HepG2 (cell line): ENCODE results near the gene ANKLE1. TPM values are rescaled to one million over a fixed set of nuclear protein-coding genes. Genes with fewer than 3 reads are reported as not detected.

Experiments
- CBFB ChIP-seq: sonication (generic); formaldehyde crosslinking; IDR thresholded peaks from 2 replicates; pipeline ENCODE4 v1.4.0; 2020; ENCODE audit warnings: missing genetic modification reagents
- CENPBD1 ChIP-seq: sonication (generic); formaldehyde crosslinking; IDR thresholded peaks from 2 replicates; pipeline ENCODE4 v1.8.0; 2022; ENCODE audit warnings: missing genetic modification reagents, low read depth, mild to moderate bottlenecking, borderline replicate concordance
- FUBP1 ChIP-seq: sonication (generic); formaldehyde crosslinking; IDR thresholded peaks from 2 replicates; pipeline ENCODE4 v1.5.1; 2020; ENCODE audit warnings: missing genetic modification reagents, mild to moderate bottlenecking, borderline replicate concordance
- GATAD2A ChIP-seq: IDR thresholded peaks from 2 replicates; pipeline ENCODE4 v1.6.1; 2016
- HIVEP1 ChIP-seq: sonication (generic); formaldehyde crosslinking; IDR thresholded peaks from 2 replicates; pipeline ENCODE4 v1.4.0; 2020; ENCODE audit warnings: mild to moderate bottlenecking, missing genetic modification reagents
- MIER2 ChIP-seq: IDR thresholded peaks from 2 replicates; pipeline ENCODE4 v1.6.1; 2016; ENCODE audit warnings: missing biosample characterization, missing genetic modification reagents
- MNT ChIP-seq: fragments of 450-650 bp; IDR thresholded peaks from 2 replicates; pipeline ENCODE4 v1.6.1; 2016
- NCOA1 ChIP-seq: sonication (generic); formaldehyde crosslinking; IDR thresholded peaks from 2 replicates; pipeline ENCODE4 v1.9.0; 2021; ENCODE audit warnings: missing genetic modification reagents
- NCOA5 ChIP-seq: sonication (generic); formaldehyde crosslinking; IDR thresholded peaks from 2 replicates; pipeline ENCODE4 v1.4.0; 2020; ENCODE audit warnings: missing genetic modification reagents
- NR1H2 ChIP-seq: sonication (generic); formaldehyde crosslinking; IDR thresholded peaks from 2 replicates; pipeline ENCODE4 v1.8.1; 2022; ENCODE audit warnings: low read depth, missing genetic modification reagents, borderline replicate concordance
- PATZ1 ChIP-seq: sonication (generic); formaldehyde crosslinking; IDR thresholded peaks from 2 replicates; pipeline ENCODE4 v1.4.0; 2020; ENCODE audit warnings: missing genetic modification reagents
- PHB2 ChIP-seq: fragments of 450-650 bp; IDR thresholded peaks from 2 replicates; pipeline ENCODE4 v1.6.1; 2018; ENCODE audit not compliant: partially characterized antibody
- RAD51 ChIP-seq: fragments of 450-650 bp; IDR thresholded peaks from 2 replicates; pipeline ENCODE4 v1.6.1; 2016; ENCODE audit warnings: borderline replicate concordance
- RCOR2 ChIP-seq: IDR thresholded peaks from 2 replicates; pipeline ENCODE4 v1.6.1; 2016; ENCODE audit warnings: missing biosample characterization, missing genetic modification reagents
- ZBTB25 ChIP-seq: IDR thresholded peaks from 2 replicates; pipeline ENCODE4 v1.6.1; 2018; ENCODE audit warnings: missing genetic modification reagents
- ZBTB39 ChIP-seq: sonication (generic); formaldehyde crosslinking; IDR thresholded peaks from 2 replicates; pipeline ENCODE4 v1.5.0; 2020; ENCODE audit warnings: missing genetic modification reagents
- ZFP36L1 ChIP-seq: sonication (generic); formaldehyde crosslinking; IDR thresholded peaks from 2 replicates; pipeline ENCODE4 v1.8.0; 2022; ENCODE audit warnings: mild to moderate bottlenecking, missing genetic modification reagents, moderate library complexity
- ZFP37 ChIP-seq: sonication (generic); formaldehyde crosslinking; IDR thresholded peaks from 2 replicates; pipeline ENCODE4 v1.4.0; 2020; ENCODE audit warnings: missing genetic modification reagents, borderline replicate concordance
- ZMYM3 ChIP-seq: sonication (generic); formaldehyde crosslinking; IDR thresholded peaks from 2 replicates; pipeline ENCODE4 v1.5.1; 2020; ENCODE audit warnings: mild to moderate bottlenecking, missing genetic modification reagents
- ZNF234 ChIP-seq: sonication (generic); formaldehyde crosslinking; conservative IDR thresholded peaks from 2 replicates; pipeline ENCODE4 v1.5.1; 2020; ENCODE audit warnings: mild to moderate bottlenecking, missing genetic modification reagents
- ZNF496 ChIP-seq: sonication (generic); formaldehyde crosslinking; IDR thresholded peaks from 2 replicates; pipeline ENCODE4 v1.8.1; 2023; ENCODE audit warnings: mild to moderate bottlenecking, moderate library complexity, missing genetic modification reagents; ENCODE audit not compliant: insufficient replicate concordance
- polyA plus RNA-seq, 8 experiments: library from polyadenylated mRNA; depleted of rRNA in 3 of 8; stranded (reverse) in 7 of 8; unstranded in 1 of 8; fragments of >200 nt; fragmentation: Illumina TruSeq in 4 of 8; extraction: Trizol in 4 of 8; gene quantifications; 2 replicates each; pipeline versions ENCODE4 v1.2.1 to v1.2.3, GENCODE V29; 2011 to 2016; ENCODE audit warnings: low read depth in 4 of 8, missing spikeins in 1 of 8, mixed read lengths in 1 of 8; ENCODE audit not compliant: insufficient read depth in 1 of 8
- total RNA-seq, 5 experiments: library from RNA; depleted of rRNA; stranded (reverse); fragments of >200 nt; fragmentation: Illumina TruSeq; extraction: Trizol; gene quantifications; 2 replicates each; pipeline ENCODE4 v1.2.3, GENCODE V29; 2016; ENCODE audit warnings: low read depth in 1 of 5

ANKLE1 gene
- total and polyA plus RNA-seq, 2 of the 13 experiments (the other 11 are each of a cell fraction or from before 2014, with no cell fraction given) = 0.69 to 1.5 TPM

- TF ChIP-seq ZBTB39 (no peak), NCOA5 (CRISPR knock-in tag) (no peak), ZFP36L1 (CRISPR knock-in tag) (no peak), CENPBD1 (CRISPR knock-in tag) (no peak), ZNF234 (no peak), HIVEP1 (CRISPR knock-in tag) (no peak), RCOR2 (CRISPR knock-in tag) (no peak), NCOA1 (CRISPR knock-in tag) (no peak), CBFB (CRISPR knock-in tag) (no peak; the same call in 1 of the 2 replicates), FUBP1 (CRISPR knock-in tag) (no peak), ZNF496 (no peak), NR1H2 (CRISPR knock-in tag) (no peak), PATZ1 (CRISPR knock-in tag) (peak; percentile 64), ZFP37 (CRISPR knock-in tag) (no peak), RAD51 (no peak), ZBTB25 (CRISPR knock-in tag) (no peak), GATAD2A (CRISPR knock-in tag) (peak; percentile 22; the same call in 1 of the 2 replicates), ZMYM3 (CRISPR knock-in tag) (no peak), MNT (peak; percentile 50), PHB2 (no peak), MIER2 (no peak)
Observed at GRCh38 chr19:17303167-17303939, 21.7 kb downstream of the ANKLE1 start, which contains the start of gene ABHD8 (continued).
